Epithelial cell of prostate (primary cell): ENCODE results near the gene SULT1A3.
"Not testable (repeated sequence)": the region's sequence is repeated elsewhere in the genome, so short reads cannot be mapped to it uniquely, and the experiment has no call there.

Source experiments
- DNase-seq: peaks from one replicate; pipeline ENCODE4 v3.0.0-alpha.2; 2011; ENCODE audit warnings: low read depth, low spot score
- H3K27ac ChIP-seq: fragments of 450-650 bp; 2 replicates; pipeline ENCODE4 v1.5.1; 2017; ENCODE audit warnings: mild to moderate bottlenecking

The SULT1A3 gene

GRCh38 chr16:30199049-30199448 is at the start of gene SULT1A3:
TSS of gene SULT1A3 (plus strand) at chr16:30199255. CDS start at chr16:30200729, 1,474 bp downstream.
- not testable (repeated sequence) for DNase-seq, H3K27ac ChIP-seq

DNA sequence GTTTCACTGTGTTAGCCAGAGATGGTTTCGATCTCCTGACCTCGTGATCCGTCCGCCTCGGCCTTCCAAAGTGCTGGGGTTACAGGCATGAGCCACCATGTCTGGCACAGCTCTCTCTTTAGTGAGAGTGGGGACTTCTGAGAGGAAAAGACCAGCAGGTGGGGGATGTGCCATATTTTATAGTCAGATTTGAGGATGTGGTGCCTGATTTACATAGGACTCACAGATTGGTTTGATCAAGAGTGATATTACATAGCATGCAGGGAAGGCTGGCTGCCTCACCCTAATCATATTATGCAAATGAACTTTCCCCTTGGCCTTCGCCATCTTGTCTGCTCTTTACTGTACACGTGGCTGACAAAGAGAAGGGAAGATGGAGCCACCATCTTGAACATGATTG is 48.0 kb upstream of the SULT1A3 start:
- H3K27ac ChIP-seq, result no peak overlapping the region
- DNase-seq, result no peak

- no peak for DNase-seq
- H3K27ac ChIP-seq, result no peak overlapping the region
Measured at GRCh38 chr16:30152517-30152916, 46.5 kb upstream of the SULT1A3 start.

DNA sequence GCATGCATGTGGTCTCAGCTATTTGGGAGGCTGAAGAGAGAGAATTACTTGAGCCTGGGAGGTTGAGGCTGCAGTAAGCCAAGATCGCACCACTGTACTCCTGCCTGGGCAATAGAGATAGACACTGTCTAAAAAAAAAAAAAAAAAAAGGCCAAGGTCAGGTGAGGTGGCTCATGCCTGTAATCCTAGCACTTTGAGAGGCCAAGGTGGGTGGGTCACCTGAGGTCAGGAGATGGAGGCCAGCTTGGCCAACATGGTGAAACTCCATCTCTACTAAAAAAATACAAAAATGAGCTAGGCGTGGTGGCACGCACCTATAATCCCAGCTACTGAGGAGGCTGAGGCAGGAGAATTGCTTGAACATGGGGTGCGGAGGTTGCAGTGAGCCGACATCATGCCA is 43.9 kb upstream of the SULT1A3 start:
- no peak for DNase-seq
- no peak overlapping the region for H3K27ac ChIP-seq

GRCh38 chr16:30157214-30157613 is 41.8 kb upstream of the SULT1A3 start:
- no peak for DNase-seq
- no peak overlapping the region for H3K27ac ChIP-seq

GRCh38 chr16:30163538-30163937 is 35.5 kb upstream of the SULT1A3 start:
- H3K27ac ChIP-seq, result no peak overlapping the region
- no peak for DNase-seq

DNA sequence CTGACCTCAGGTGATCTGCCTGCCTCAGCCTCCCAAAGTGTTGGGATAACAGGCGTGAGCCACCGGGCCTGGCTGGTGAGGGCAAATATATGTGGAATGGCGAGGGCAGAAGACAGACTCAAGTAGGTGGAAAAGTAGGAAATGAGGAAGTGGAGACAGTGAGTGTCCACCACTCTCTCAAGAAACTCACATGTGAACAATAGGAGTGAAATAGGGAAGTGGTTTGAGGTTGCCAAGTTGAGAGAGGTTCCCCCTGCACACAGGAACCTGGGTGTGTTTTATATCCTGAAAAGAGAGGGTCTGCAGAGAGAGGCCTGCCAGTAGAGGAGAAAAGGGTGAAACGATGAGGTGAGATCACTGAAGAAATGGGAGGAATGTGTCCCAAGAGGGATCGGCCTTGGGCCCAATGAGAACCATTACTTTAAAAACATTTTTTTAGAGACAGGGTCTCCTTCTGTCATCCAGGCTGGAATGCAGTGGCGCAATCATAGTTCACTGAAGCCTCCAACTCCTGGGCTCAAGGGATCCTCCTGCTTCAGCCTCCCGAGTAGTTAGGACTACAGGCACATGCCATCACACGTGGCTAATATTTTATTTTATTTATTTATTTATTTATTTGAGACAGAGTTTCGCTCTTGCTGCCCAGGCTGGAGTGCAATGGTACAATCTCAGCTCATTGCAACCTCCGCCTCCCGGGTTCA is 32.7 kb upstream of the SULT1A3 start:
- DNase-seq, result no peak
- no peak overlapping the region for H3K27ac ChIP-seq

DNA sequence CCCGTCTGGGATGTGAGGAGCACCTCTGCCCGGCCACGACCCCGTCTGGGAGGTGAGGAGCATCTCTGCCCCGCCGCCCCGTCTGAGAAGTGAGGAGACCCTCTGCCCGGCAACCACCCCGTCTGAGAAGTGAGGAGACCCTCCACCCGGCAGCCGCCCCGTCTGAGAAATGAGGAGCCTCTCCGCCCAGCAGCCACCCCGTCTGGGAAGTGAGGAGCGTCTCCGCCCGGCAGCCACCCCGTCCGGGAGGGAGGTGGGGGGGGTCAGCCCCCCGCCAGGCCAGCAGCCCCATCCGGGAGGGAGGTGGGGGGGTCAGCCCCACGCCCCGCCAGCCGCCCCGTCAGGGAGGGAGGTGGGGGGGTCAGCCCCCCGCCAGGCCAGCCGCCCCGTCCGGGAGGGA is 30.3 kb upstream of the SULT1A3 start:
- not testable (repeated sequence) for H3K27ac ChIP-seq, DNase-seq

GRCh38 chr16:30169416-30169815 is 29.6 kb upstream of the SULT1A3 start:
- DNase-seq, H3K27ac ChIP-seq: not testable (repeated sequence)

DNA sequence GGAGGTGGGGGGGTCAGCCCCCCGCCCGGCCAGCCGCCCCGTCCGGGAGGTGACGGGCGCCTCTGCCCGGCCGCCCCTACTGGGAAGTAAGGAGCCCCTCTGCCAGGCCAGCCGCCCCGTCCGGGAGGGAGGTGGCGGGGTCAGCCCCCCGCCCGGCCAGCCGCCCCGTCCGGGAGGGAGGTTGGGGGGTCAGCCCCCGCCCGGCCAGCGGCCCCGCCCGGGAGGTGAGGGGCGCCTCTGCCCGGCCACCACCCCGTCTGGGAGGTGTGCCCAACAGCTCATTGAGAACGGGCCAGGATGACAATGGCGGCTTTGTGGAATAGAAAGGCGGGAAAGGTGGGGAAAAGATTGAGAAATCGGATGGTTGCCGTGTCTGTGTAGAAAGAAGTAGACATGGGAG is 28.9 kb upstream of the SULT1A3 start:
- H3K27ac ChIP-seq, DNase-seq: not testable (repeated sequence)

DNA sequence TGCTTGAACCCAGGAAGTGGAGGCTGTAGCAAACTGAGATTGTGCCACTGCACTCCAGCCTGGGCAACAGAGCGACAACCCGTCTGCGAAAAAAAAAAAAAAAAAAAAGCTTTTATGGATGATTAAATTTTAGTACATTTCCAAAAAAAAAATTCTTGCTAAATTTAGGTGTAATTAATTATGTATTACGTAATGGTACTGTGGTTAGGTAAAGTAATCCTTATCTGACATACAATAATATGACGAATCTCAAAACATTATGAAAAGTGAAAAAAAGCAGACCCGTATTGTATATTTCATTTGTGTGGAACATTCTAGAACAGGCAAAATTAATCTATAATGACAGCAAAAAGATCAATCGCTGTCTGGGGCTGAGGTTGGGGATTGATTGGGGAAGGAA is 26.0 kb upstream of the SULT1A3 start:
- H3K27ac ChIP-seq, result no peak overlapping the region
- DNase-seq, result no peak

- not testable (repeated sequence) for DNase-seq, H3K27ac ChIP-seq
Measured at GRCh38 chr16:30176876-30177275, 22.2 kb upstream of the SULT1A3 start.

GRCh38 chr16:30179195-30179594 is 19.9 kb upstream of the SULT1A3 start:
- no peak overlapping the region for H3K27ac ChIP-seq
- no peak for DNase-seq

DNA sequence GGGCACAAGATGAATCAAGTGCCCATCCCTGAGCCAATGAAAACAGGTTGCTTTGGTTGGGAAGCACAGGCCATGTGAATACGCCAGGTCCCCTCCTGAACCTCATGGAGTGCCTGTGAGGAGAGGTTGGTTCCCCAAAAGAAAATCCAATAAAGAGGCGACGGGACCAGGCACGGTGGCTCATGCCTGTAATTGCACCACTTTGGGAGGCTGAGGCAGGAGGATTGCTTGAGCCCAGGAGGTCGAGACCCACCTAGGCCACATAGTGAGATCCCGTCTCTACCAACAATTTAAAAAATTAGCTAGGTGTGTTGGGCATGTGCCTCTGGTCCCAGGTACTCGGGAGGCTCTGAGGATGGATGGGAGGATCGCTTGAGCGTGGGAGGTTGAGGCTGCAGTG is 19.1 kb upstream of the SULT1A3 start:
- no peak overlapping the region for H3K27ac ChIP-seq
- no peak for DNase-seq

GRCh38 chr16:30180741-30181140 is 18.3 kb upstream of the SULT1A3 start:
- H3K27ac ChIP-seq, result no peak overlapping the region
- no peak for DNase-seq

- H3K27ac ChIP-seq, result no peak within 1 kb of the TSS
Measured at GRCh38 chr16:30183233-30184095, 15.6 kb upstream of the SULT1A3 start, which contains the start of gene CORO1A. TSS of gene CORO1A (plus strand) at chr16:30183602. CDS start at chr16:30185210, 1,608 bp downstream.

GRCh38 chr16:30184096-30184890 is 14.8 kb upstream of the SULT1A3 start:
- H3K27ac ChIP-seq, result no peak overlapping the region
- no peak for DNase-seq

More at GRCh38 chr16:30183233-30184095, 15.6 kb upstream of the SULT1A3 start, which contains the start of gene CORO1A:
- no peak for DNase-seq

- no peak for DNase-seq
- no peak overlapping the region for H3K27ac ChIP-seq
Measured at GRCh38 chr16:30184891-30185682, 14.0 kb upstream of the SULT1A3 start.

DNA sequence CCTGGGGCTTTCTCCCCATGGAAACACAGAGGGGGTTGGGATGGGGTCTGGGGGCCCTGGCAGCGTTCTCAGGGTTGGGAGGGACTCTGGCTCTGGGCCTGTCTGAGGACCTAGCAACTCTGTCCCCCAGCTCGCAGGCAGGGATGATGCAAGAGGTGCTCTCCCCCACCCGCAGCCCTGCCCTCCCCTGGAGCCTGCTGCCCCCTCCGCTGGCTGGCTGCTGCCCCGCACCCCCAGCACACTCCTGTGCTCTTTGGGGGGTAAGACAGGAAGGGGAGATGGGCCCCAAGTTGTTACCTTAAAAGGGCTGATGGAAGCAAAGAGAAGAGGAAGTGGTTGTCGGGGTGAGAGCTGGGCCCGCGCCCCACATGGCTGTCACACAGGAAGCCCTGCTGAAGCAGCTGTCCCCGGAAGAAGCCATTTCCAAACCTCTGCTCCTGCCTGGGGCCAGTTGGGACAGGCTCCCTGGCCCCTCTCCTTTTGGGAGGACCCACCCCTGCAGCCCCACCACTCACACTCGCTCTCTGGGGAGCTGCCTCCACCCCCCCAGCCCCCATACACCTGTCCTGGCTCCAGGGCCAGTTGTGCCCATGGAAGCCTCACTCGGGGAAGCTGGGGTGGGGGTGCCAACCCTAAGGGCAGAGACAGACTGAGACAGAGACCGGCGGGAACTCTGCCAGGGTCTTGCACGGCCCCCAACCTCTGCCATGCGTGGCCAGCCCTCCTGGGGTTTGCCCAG is 13.2 kb upstream of the SULT1A3 start:
- H3K27ac ChIP-seq, result no peak overlapping the region

More for the DNA sequence above, 13.2 kb upstream of the SULT1A3 start:
- no peak for DNase-seq
